ENCODE results near the gene RAE1. TPM values are rescaled to one million over a fixed set of nuclear protein-coding genes. Genes with fewer than 3 reads are reported as not detected.

RAE1 gene
- total and polyA plus RNA-seq, 2 donors (not counting 3 experiments of a cell fraction or from before 2014, with no cell fraction given) = 34.1 to 55.8 TPM

DNA sequence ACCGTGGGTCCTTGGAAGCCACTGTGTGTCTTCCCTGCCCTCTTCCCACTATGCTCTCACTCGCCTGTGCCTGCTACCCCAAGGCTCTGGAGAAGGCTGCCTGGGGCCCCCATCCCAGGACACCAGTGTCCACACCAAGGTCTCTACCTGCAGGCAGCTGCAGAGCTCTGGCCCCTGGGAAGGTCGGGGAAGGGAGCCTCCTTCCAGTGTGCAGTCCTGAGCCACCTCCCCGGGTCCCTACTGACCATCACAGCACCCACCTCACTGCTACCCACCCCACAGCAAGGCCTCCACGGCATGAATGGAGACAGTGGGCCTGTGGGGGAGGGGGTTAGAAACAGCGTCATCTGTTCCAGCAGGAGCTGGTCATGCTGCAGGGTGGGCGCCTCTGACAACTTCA lies 75.8 kb downstream of the RAE1 start:
- TF ChIP-seq POLR2AphosphoS5 (IDR thresholded peaks at IDR 0.05; ENCODE audit: insufficient read depth, low read depth, low read length) (no peak), FOS (IDR thresholded peaks at IDR 0.05; ENCODE audit: borderline replicate concordance, insufficient read depth, low read length) (no peak), JUN (IDR thresholded peaks at IDR 0.05; ENCODE audit: borderline replicate concordance, insufficient read depth, insufficient read length, low read depth) (no peak), EZH2 (IDR thresholded peaks at IDR 0.05; ENCODE audit: borderline replicate concordance, low read depth, low read length, severe bottlenecking) (no peak), MYC (IDR thresholded peaks at IDR 0.05; ENCODE audit: low read depth, low read length) (no peak), GATA2 (IDR thresholded peaks at IDR 0.05; ENCODE audit: insufficient read depth, insufficient read length, low read depth, low read length) (no peak), POLR2A (IDR thresholded peaks at IDR 0.05; ENCODE audit: low read depth, low read length) (no peak)
- TF ChIP-seq, protein P1, sequence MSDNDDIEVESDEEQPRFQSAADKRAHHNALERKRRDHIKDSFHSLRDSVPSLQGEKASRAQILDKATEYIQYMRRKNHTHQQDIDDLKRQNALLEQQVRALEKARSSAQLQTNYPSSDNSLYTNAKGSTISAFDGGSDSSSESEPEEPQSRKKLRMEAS (IDR thresholded peaks at IDR 0.05; ENCODE audit: insufficient read depth, insufficient read length) = no peak
- TF ChIP-seq, protein P2, sequence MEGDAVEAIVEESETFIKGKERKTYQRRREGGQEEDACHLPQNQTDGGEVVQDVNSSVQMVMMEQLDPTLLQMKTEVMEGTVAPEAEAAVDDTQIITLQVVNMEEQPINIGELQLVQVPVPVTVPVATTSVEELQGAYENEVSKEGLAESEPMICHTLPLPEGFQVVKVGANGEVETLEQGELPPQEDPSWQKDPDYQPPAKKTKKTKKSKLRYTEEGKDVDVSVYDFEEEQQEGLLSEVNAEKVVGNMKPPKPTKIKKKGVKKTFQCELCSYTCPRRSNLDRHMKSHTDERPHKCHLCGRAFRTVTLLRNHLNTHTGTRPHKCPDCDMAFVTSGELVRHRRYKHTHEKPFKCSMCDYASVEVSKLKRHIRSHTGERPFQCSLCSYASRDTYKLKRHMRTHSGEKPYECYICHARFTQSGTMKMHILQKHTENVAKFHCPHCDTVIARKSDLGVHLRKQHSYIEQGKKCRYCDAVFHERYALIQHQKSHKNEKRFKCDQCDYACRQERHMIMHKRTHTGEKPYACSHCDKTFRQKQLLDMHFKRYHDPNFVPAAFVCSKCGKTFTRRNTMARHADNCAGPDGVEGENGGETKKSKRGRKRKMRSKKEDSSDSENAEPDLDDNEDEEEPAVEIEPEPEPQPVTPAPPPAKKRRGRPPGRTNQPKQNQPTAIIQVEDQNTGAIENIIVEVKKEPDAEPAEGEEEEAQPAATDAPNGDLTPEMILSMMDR (IDR thresholded peaks at IDR 0.05; ENCODE audit: extremely low read depth in 1 of 2, insufficient read depth in 1 of 2, low read depth in 1 of 2, low read length in 2 of 2) = no peak
- Histone ChIP-seq H3K9me1 (replicated peaks; ENCODE audit: control insufficient read depth, extremely low read depth, insufficient read depth, low read length) (no peaks in the 10 kb centered on the region), H3K4me2 (ENCODE audit: insufficient read depth, low read length) (no peak overlapping the region), H3K9ac (replicated peaks; ENCODE audit: extremely low read depth, insufficient read depth, low read length) (no peak overlapping the region), H3K36me3 (ENCODE audit: control insufficient read depth in 2 of 2, extremely low read depth in 1 of 2, insufficient read depth in 2 of 2, low read length in 2 of 2) (no peaks in the 10 kb centered on the region), H3K27ac (ENCODE audit: insufficient read depth, low read depth, low read length) (no peak overlapping the region), H3K79me2 (ENCODE audit: control insufficient read depth, insufficient read depth, low read length) (no peaks in the 10 kb centered on the region), H4K20me1 (replicated peaks; ENCODE audit: control insufficient read depth, extremely low read depth, insufficient read depth, low read length) (no peaks in the 10 kb centered on the region), H3K27me3 (ENCODE audit: control insufficient read depth in 2 of 2, insufficient read depth in 2 of 2, low read length in 2 of 2) (no peaks in the 10 kb centered on the region), H3K4me1 (ENCODE audit: control insufficient read depth, extremely low read depth, insufficient read depth, low read length) (no peaks in the 10 kb centered on the region), H2AFZ (ENCODE audit: low read depth, low read length) (no peak overlapping the region), H3K9me3 (replicated peaks; ENCODE audit: control insufficient read depth, insufficient read depth, low read length) (no peaks in the 10 kb centered on the region), H3K4me3 (replicated peaks in 1 of 3; ENCODE audit: insufficient read depth in 1 of 3, low read depth in 1 of 3, low read length in 3 of 3) (no peak overlapping the region)
- intact Hi-C loops (cut with micrococcal nuclease) (no loop called here), dilution Hi-C loops (cut with MboI; ENCODE audit: extremely low pct_ligation_motif_present, low sequenced_read_pairs) (no loop called here)
- FAIRE-seq = no peak
- BruUV-seq (replicated peaks) = no TSS peak
- POLR2A ChIA-PET = no interaction called here
- DNase-seq (ENCODE audit: low read depth, low spot score) = no peak
- CTCF ChIA-PET = no interaction called here
